ENCODE results near the gene SLC43A3.

- TF ChIP-seq CTCF (IDR thresholded peaks at IDR 0.05) (no peak), EP300 (IDR thresholded peaks at IDR 0.05) (no peak)
Measured at GRCh38 chr11:57422669-57423068, 4.3 kb downstream of the SLC43A3 start.
